Neural cell (in vitro differentiated cells): Measurements from ENCODE around the gene MCM5. TPM values are rescaled to one million over a fixed set of nuclear protein-coding genes. Genes with fewer than 3 reads are reported as not detected.
"Not testable (repeated sequence)": the region's sequence is repeated elsewhere in the genome, so short reads cannot be mapped to it uniquely, and the experiment has no call there.

Source experiments
- H2AFZ ChIP-seq: fragments of 200-600, 300-800 bp; sonication (generic), shearing (Covaris generic); 2 replicates; pipeline ENCODE4 v1.6.0; 2014; ENCODE audit warnings: low read depth, mild to moderate bottlenecking, antibody characterized with exemption, low read length, moderate library complexity
- H3F3A ChIP-seq: fragments of 200-600 bp; shearing (Covaris generic); 2 replicates; pipeline ENCODE4 v1.6.1; 2016; ENCODE audit warnings: mild to moderate bottlenecking, moderate library complexity, mixed read lengths, antibody characterized with exemption, low read length; ENCODE audit not compliant: insufficient read depth, poor library complexity, severe bottlenecking
- H3K27ac ChIP-seq: fragments of 200-600, 300-800 bp; sonication (generic), shearing (Covaris generic); 2 replicates; pipeline ENCODE4 v1.5.1; 2014; ENCODE audit warnings: mild to moderate bottlenecking, low read length, moderate library complexity
- H3K27me3 ChIP-seq: fragments of 300-800, 200-600 bp; sonication (generic), shearing (Covaris generic); 2 replicates; pipeline ENCODE4 v1.6.0; 2014; ENCODE audit warnings: mild to moderate bottlenecking, low read depth, low read length, moderate library complexity; ENCODE audit not compliant: insufficient read depth
- H3K36me3 ChIP-seq: fragments of 300-800, 200-600 bp; sonication (generic), shearing (Covaris generic); 2 replicates; pipeline ENCODE4 v1.5.1; 2014; ENCODE audit warnings: mild to moderate bottlenecking, antibody characterized with exemption, low read length, moderate library complexity; ENCODE audit not compliant: insufficient read depth
- H3K4me2 ChIP-seq: fragments of 300-800, 200-600 bp; sonication (generic), shearing (Covaris generic); 2 replicates; pipeline ENCODE4 v1.6.0; 2014; ENCODE audit warnings: mild to moderate bottlenecking, low read length
- H3K4me3 ChIP-seq: fragments of 300-800, 200-600 bp; sonication (generic), shearing (Covaris generic); 2 replicates; pipeline ENCODE4 v1.5.1; 2014; ENCODE audit warnings: mild to moderate bottlenecking, low read length, moderate library complexity
- H3K79me2 ChIP-seq: fragments of 200-600 bp; shearing (Covaris generic); replicated peaks from 2 replicates; pipeline ENCODE4 v1.6.0; 2014; ENCODE audit warnings: mild to moderate bottlenecking, low read length, moderate library complexity; ENCODE audit not compliant: insufficient read depth
- H3K9ac ChIP-seq: fragments of 300-800, 200-600 bp; sonication (generic), shearing (Covaris generic); 2 replicates; pipeline ENCODE4 v1.6.1; 2016; ENCODE audit warnings: mild to moderate bottlenecking, low read length, mixed read lengths
- H3K9me2 ChIP-seq: fragments of 200-600 bp; shearing (Covaris generic); 2 replicates; pipeline ENCODE4 v1.6.1; 2016; ENCODE audit warnings: mild to moderate bottlenecking, low read length, mixed read lengths; ENCODE audit not compliant: insufficient read depth
- H3K9me3 ChIP-seq: fragments of 200-600, 300-800 bp; sonication (generic), shearing (Covaris generic); 2 replicates; pipeline ENCODE4 v1.6.1; 2016; ENCODE audit warnings: mild to moderate bottlenecking, mixed run types, low read length, moderate library complexity, mixed read lengths
- H4K20me1 ChIP-seq: fragments of 200-600 bp; shearing (Covaris generic); 2 replicates; pipeline ENCODE4 v1.6.1; 2016; ENCODE audit warnings: mild to moderate bottlenecking, mixed run types; ENCODE audit not compliant: insufficient read depth
- EP300 ChIP-seq: fragments of 450-650 bp; conservative IDR thresholded peaks from 2 replicates; pipeline ENCODE4 v1.6.1; 2014; ENCODE audit warnings: antibody characterized with exemption, mild to moderate bottlenecking, moderate library complexity; ENCODE audit not compliant: poor library complexity, severe bottlenecking
- EZH2 ChIP-seq: fragments of 200-600, 300-800 bp; shearing (Covaris generic), sonication (generic); IDR thresholded peaks from 2 replicates; pipeline ENCODE4 v1.6.1; 2014; ENCODE audit warnings: antibody characterized with exemption, low read length, borderline replicate concordance, mild to moderate bottlenecking; ENCODE audit not compliant: insufficient read depth, poor library complexity, severe bottlenecking
- MXI1 ChIP-seq: fragments of 450-650 bp; conservative IDR thresholded peaks from 2 replicates; pipeline ENCODE4 v1.6.1; 2014; ENCODE audit warnings: antibody characterized with exemption, mild to moderate bottlenecking; ENCODE audit not compliant: poor library complexity, severe bottlenecking
- POLR2AphosphoS5 ChIP-seq: IDR thresholded peaks from 2 replicates; pipeline ENCODE4 v1.6.1; 2012
- RAD21 ChIP-seq: fragments of 450-650 bp; conservative IDR thresholded peaks from 2 replicates; pipeline ENCODE4 v1.6.1; 2014; ENCODE audit warnings: antibody characterized with exemption, mild to moderate bottlenecking, moderate library complexity
- REST ChIP-seq: IDR thresholded peaks from 2 replicates; pipeline ENCODE4 v1.6.1; 2012; ENCODE audit warnings: borderline replicate concordance
- SMC3 ChIP-seq: fragments of 450-650 bp; conservative IDR thresholded peaks from 2 replicates; pipeline ENCODE4 v1.6.1; 2014; ENCODE audit warnings: antibody characterized with exemption, mild to moderate bottlenecking, moderate library complexity; ENCODE audit not compliant: poor library complexity
- TAF1 ChIP-seq: IDR thresholded peaks from 2 replicates; pipeline ENCODE4 v1.6.1; 2012; ENCODE audit warnings: low read depth
- polyA plus RNA-seq: library from polyadenylated mRNA; depleted of rRNA; stranded (reverse); fragments of >200 nt; gene quantifications from 2 replicates; pipeline ENCODE4 v1.2.3, GENCODE V29; 2014
- TF ChIP-seq, protein P1 (sequence below): fragments of 450-650 bp; IDR thresholded peaks from 2 replicates; pipeline ENCODE4 v1.5.1; 2014; ENCODE audit warnings: antibody characterized with exemption, mild to moderate bottlenecking, moderate library complexity; ENCODE audit not compliant: poor library complexity, severe bottlenecking

The MCM5 gene
- polyA plus RNA-seq, 1 donor from 2014 or later: 6.9 TPM

DNA sequence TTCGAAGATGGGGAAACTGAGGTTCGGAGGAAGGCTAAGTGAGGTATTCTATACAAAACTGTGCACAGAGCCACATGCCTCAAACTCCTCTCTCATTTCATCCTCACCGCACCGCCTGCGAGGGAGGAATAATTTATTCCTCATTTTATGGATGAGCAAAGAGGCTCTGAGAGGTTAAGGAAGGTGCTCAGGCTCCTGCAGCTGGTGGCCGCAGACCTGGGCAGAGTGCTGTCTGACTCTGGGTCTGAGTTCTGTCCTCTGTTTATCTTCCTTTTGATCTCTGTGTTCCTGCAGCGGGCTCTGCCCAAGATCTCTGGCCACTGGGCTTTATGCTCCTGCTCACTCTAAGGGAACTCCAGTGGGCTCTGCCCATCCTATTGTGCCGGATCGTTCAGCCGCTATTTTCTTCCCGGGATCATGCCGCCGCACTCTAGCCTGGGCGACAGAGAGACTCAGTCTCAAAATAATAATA is 59.5 kb downstream of the MCM5 start:
- H3K9ac ChIP-seq: no peak overlapping the region
- H3K9me3 ChIP-seq: no peaks in the 10 kb centered on the region
- H3F3A ChIP-seq: peaks cover 6% of the 10 kb centered on the region
- no peak overlapping the region for H2AFZ ChIP-seq
- H3K9me2 ChIP-seq: no peaks in the 10 kb centered on the region
- no peak overlapping the region for H3K4me2 ChIP-seq
- H3K36me3 ChIP-seq: no peaks in the 10 kb centered on the region
- no peaks in the 10 kb centered on the region for H3K27me3 ChIP-seq
- TF ChIP-seq EZH2: no peak
- no peak for TF ChIP-seq EP300
- no peak overlapping the region for H3K27ac ChIP-seq
- H4K20me1 ChIP-seq: no peaks in the 10 kb centered on the region
- H3K79me2 ChIP-seq: no peaks in the 10 kb centered on the region
- H3K4me3 ChIP-seq: no peak overlapping the region

DNA sequence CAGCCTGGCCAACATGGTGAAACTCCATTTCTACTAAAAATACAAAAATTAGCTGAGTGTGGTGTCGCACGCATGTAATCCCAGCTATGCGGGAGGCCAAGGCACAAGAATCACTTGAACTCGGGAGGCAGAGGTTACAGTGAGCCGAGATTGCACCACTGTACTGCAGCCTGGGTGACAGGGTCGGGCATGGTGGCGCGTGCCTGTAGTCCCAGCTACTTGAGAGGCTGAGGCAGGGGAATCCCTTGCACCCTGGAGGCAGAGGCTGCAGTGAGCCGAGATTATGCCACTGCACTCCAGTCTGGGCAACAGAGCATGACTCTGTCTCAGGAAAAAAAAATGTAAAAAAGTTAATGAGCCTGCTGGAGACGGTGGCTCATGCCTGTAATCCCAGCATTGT is 60.0 kb downstream of the MCM5 start:
- H3K36me3 ChIP-seq, H3K27me3 ChIP-seq, H3K79me2 ChIP-seq, H3K4me2 ChIP-seq, H3K9ac ChIP-seq, H3K9me3 ChIP-seq, H3K9me2 ChIP-seq, H2AFZ ChIP-seq, H4K20me1 ChIP-seq, H3K4me3 ChIP-seq, H3F3A ChIP-seq, H3K27ac ChIP-seq: not testable (repeated sequence)

DNA sequence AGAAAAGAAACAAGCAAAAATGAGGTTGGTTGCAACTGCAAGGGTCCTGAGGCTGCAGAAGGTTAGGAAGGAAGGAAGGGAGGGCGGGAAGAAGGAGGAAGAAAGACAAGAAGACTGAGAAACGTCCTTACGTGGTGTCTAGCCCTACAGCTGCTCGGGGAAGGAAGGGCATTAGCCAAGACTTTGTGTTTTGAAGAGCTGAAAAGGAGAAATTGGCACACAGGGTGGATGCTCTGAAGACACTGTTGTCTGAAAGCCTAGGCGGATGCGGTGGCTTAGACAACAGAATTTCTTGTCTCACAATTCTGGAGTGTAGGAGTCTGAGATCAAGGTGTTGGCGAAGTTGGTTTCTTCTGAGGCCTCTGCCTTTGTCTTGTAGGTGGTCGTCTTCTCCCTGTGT is 60.7 kb downstream of the MCM5 start:
- Histone ChIP-seq H3K9me3 (no peaks in the 10 kb centered on the region), H2AFZ (no peak overlapping the region), H3K79me2 (no peaks in the 10 kb centered on the region), H3F3A (peaks cover 6% of the 10 kb centered on the region), H3K36me3 (no peaks in the 10 kb centered on the region), H4K20me1 (no peaks in the 10 kb centered on the region), H3K9me2 (no peaks in the 10 kb centered on the region), H3K4me2 (no peak overlapping the region), H3K27me3 (no peaks in the 10 kb centered on the region), H3K27ac (no peak overlapping the region), H3K9ac (no peak overlapping the region), H3K4me3 (no peak overlapping the region)
- no peak for TF ChIP-seq EP300
- TF ChIP-seq REST: no peak
- no peak for TF ChIP-seq MXI1
- TF ChIP-seq SMC3: no peak
- TF ChIP-seq RAD21: no peak
- TF ChIP-seq, protein P1, sequence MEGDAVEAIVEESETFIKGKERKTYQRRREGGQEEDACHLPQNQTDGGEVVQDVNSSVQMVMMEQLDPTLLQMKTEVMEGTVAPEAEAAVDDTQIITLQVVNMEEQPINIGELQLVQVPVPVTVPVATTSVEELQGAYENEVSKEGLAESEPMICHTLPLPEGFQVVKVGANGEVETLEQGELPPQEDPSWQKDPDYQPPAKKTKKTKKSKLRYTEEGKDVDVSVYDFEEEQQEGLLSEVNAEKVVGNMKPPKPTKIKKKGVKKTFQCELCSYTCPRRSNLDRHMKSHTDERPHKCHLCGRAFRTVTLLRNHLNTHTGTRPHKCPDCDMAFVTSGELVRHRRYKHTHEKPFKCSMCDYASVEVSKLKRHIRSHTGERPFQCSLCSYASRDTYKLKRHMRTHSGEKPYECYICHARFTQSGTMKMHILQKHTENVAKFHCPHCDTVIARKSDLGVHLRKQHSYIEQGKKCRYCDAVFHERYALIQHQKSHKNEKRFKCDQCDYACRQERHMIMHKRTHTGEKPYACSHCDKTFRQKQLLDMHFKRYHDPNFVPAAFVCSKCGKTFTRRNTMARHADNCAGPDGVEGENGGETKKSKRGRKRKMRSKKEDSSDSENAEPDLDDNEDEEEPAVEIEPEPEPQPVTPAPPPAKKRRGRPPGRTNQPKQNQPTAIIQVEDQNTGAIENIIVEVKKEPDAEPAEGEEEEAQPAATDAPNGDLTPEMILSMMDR: no peak
- no peak for TF ChIP-seq TAF1
- no peak for TF ChIP-seq POLR2AphosphoS5
- TF ChIP-seq EZH2: no peak
